Measurements from ENCODE around the gene SYNPR.

The SYNPR gene

GRCh38 chr3:63303238-63303637, 25.1 kb downstream of the SYNPR start:
- H3K4me1 ChIP-seq (ENCODE audit: insufficient read depth, low read length), result no peaks in the 10 kb centered on the region
- no peak overlapping the region for H2AFZ ChIP-seq (ENCODE audit: low read depth, low read length)
- TF ChIP-seq EZH2 (IDR thresholded peaks at IDR 0.05; ENCODE audit: borderline replicate concordance, low read depth, low read length, severe bottlenecking), result no peak
- TF ChIP-seq CTCF (IDR thresholded peaks at IDR 0.05; ENCODE audit: borderline replicate concordance, extremely low read depth, low read length, poor library complexity, severe bottlenecking), result no peak
- no peaks in the 10 kb centered on the region for H3K79me2 ChIP-seq (ENCODE audit: insufficient read depth, low read length)
- no peaks in the 10 kb centered on the region for H4K20me1 ChIP-seq (ENCODE audit: insufficient read depth, low read length)
- H3K27ac ChIP-seq (ENCODE audit: low read length), result no peak overlapping the region
- H3K9ac ChIP-seq (ENCODE audit: low read depth, low read length), result no peak overlapping the region
- DNase-seq (no peak), ATAC-seq (ENCODE audit: insufficient read depth, low read depth) (no peak)
- no peak overlapping the region for H3K4me3 ChIP-seq (ENCODE audit: low read depth in 1 of 2, low read length in 2 of 2)
- no peaks in the 10 kb centered on the region for H3K36me3 ChIP-seq (ENCODE audit: insufficient read depth, low read length)
- no peak overlapping the region for H3K4me2 ChIP-seq (ENCODE audit: insufficient read depth, low read length)
- no peaks in the 10 kb centered on the region for H3K27me3 ChIP-seq (ENCODE audit: insufficient read depth, low read length, poor library complexity)
- H3K9me3 ChIP-seq (ENCODE audit: insufficient read depth, low read length, severe bottlenecking), result no peaks in the 10 kb centered on the region

GRCh38 chr3:63304421-63304820, 26.3 kb downstream of the SYNPR start:
- no peaks in the 10 kb centered on the region for H4K20me1 ChIP-seq (ENCODE audit: insufficient read depth, low read length)
- no peaks in the 10 kb centered on the region for H3K79me2 ChIP-seq (ENCODE audit: insufficient read depth, low read length)
- no peak overlapping the region for H3K4me3 ChIP-seq (ENCODE audit: low read depth in 1 of 2, low read length in 2 of 2)
- no peak overlapping the region for H3K9ac ChIP-seq (ENCODE audit: low read depth, low read length)
- H3K27ac ChIP-seq (ENCODE audit: low read length), result no peak overlapping the region
- no peak for TF ChIP-seq CTCF (IDR thresholded peaks at IDR 0.05; ENCODE audit: borderline replicate concordance, extremely low read depth, low read length, poor library complexity, severe bottlenecking)
- no peak for TF ChIP-seq EZH2 (IDR thresholded peaks at IDR 0.05; ENCODE audit: borderline replicate concordance, low read depth, low read length, severe bottlenecking)
- DNase-seq, result no peak
- H3K4me2 ChIP-seq (ENCODE audit: insufficient read depth, low read length), result no peak overlapping the region
- H3K27me3 ChIP-seq (ENCODE audit: insufficient read depth, low read length, poor library complexity), result no peaks in the 10 kb centered on the region
- no peak for ATAC-seq (ENCODE audit: insufficient read depth, low read depth)
- no peaks in the 10 kb centered on the region for H3K9me3 ChIP-seq (ENCODE audit: insufficient read depth, low read length, severe bottlenecking)
- H3K4me1 ChIP-seq (ENCODE audit: insufficient read depth, low read length), result no peaks in the 10 kb centered on the region
- no peaks in the 10 kb centered on the region for H3K36me3 ChIP-seq (ENCODE audit: insufficient read depth, low read length)
- H2AFZ ChIP-seq (ENCODE audit: low read depth, low read length), result no peak overlapping the region

- ATAC-seq (ENCODE audit: insufficient read depth, low read depth) (no peak), DNase-seq (no peak)
- H3K27me3 ChIP-seq (ENCODE audit: insufficient read depth, low read length, poor library complexity), result no peaks in the 10 kb centered on the region
- no peaks in the 10 kb centered on the region for H3K36me3 ChIP-seq (ENCODE audit: insufficient read depth, low read length)
- no peaks in the 10 kb centered on the region for H3K79me2 ChIP-seq (ENCODE audit: insufficient read depth, low read length)
- H4K20me1 ChIP-seq (ENCODE audit: insufficient read depth, low read length), result no peaks in the 10 kb centered on the region
- no peak overlapping the region for H2AFZ ChIP-seq (ENCODE audit: low read depth, low read length)
- H3K4me2 ChIP-seq (ENCODE audit: insufficient read depth, low read length), result no peak overlapping the region
- H3K27ac ChIP-seq (ENCODE audit: low read length), result no peak overlapping the region
- H3K4me3 ChIP-seq (ENCODE audit: low read depth in 1 of 2, low read length in 2 of 2), result no peak overlapping the region
- no peaks in the 10 kb centered on the region for H3K9me3 ChIP-seq (ENCODE audit: insufficient read depth, low read length, severe bottlenecking)
- TF ChIP-seq EZH2 (IDR thresholded peaks at IDR 0.05; ENCODE audit: borderline replicate concordance, low read depth, low read length, severe bottlenecking) (no peak), CTCF (IDR thresholded peaks at IDR 0.05; ENCODE audit: borderline replicate concordance, extremely low read depth, low read length, poor library complexity, severe bottlenecking) (no peak)
- no peak overlapping the region for H3K9ac ChIP-seq (ENCODE audit: low read depth, low read length)
- H3K4me1 ChIP-seq (ENCODE audit: insufficient read depth, low read length), result no peaks in the 10 kb centered on the region
These were observed 30.0 kb downstream of the SYNPR start for GRCh38 chr3:63308072-63308471.

GRCh38 chr3:63309768-63310167, 31.7 kb downstream of the SYNPR start:
- DNase-seq (no peak), ATAC-seq (ENCODE audit: insufficient read depth, low read depth) (no peak)
- no peaks in the 10 kb centered on the region for H3K9me3 ChIP-seq (ENCODE audit: insufficient read depth, low read length, severe bottlenecking)
- no peaks in the 10 kb centered on the region for H3K79me2 ChIP-seq (ENCODE audit: insufficient read depth, low read length)
- TF ChIP-seq EZH2 (IDR thresholded peaks at IDR 0.05; ENCODE audit: borderline replicate concordance, low read depth, low read length, severe bottlenecking) (no peak), CTCF (IDR thresholded peaks at IDR 0.05; ENCODE audit: borderline replicate concordance, extremely low read depth, low read length, poor library complexity, severe bottlenecking) (no peak)
- H3K4me1 ChIP-seq (ENCODE audit: insufficient read depth, low read length), result no peaks in the 10 kb centered on the region
- H2AFZ ChIP-seq (ENCODE audit: low read depth, low read length), result no peak overlapping the region
- no peak overlapping the region for H3K9ac ChIP-seq (ENCODE audit: low read depth, low read length)
- H4K20me1 ChIP-seq (ENCODE audit: insufficient read depth, low read length), result no peaks in the 10 kb centered on the region
- H3K4me3 ChIP-seq (ENCODE audit: low read depth in 1 of 2, low read length in 2 of 2), result no peak overlapping the region
- H3K27ac ChIP-seq (ENCODE audit: low read length), result no peak overlapping the region
- no peaks in the 10 kb centered on the region for H3K36me3 ChIP-seq (ENCODE audit: insufficient read depth, low read length)
- H3K27me3 ChIP-seq (ENCODE audit: insufficient read depth, low read length, poor library complexity), result no peaks in the 10 kb centered on the region
- no peak overlapping the region for H3K4me2 ChIP-seq (ENCODE audit: insufficient read depth, low read length)
